ENCODE results near the gene NUP50. TPM values are rescaled to one million over a fixed set of nuclear protein-coding genes. Genes with fewer than 3 reads are reported as not detected.

Gene NUP50
- total RNA-seq, 1 donor from 2014 or later: 103 TPM

- no peaks in the 10 kb centered on the region for H3K9me3 Mint-ChIP-seq (ENCODE audit: unreplicated experiment)
- DNase-seq (ENCODE audit: low spot score): no peak
- H3K4me3 Mint-ChIP-seq (ENCODE audit: unreplicated experiment): no peak overlapping the region
- no peak for TF ChIP-seq CTCF (IDR thresholded peaks at IDR 0.05; ENCODE audit: unreplicated experiment)
- peaks cover 3% of the 10 kb centered on the region for H3K36me3 Mint-ChIP-seq (ENCODE audit: low read depth, unreplicated experiment)
- H3K4me1 Mint-ChIP-seq (ENCODE audit: unreplicated experiment): no peaks in the 10 kb centered on the region
- no peaks in the 10 kb centered on the region for H3K27me3 Mint-ChIP-seq (ENCODE audit: unreplicated experiment)
- H3K27ac Mint-ChIP-seq (ENCODE audit: unreplicated experiment): no peak overlapping the region
Observed at GRCh38 chr22:45149671-45150070, 14.1 kb upstream of the NUP50 start.

GRCh38 chr22:45150139-45150538, 13.6 kb upstream of the NUP50 start:
- TF ChIP-seq CTCF (IDR thresholded peaks at IDR 0.05; ENCODE audit: unreplicated experiment): no peak
- Mint-ChIP-seq H3K4me1 (ENCODE audit: unreplicated experiment) (no peaks in the 10 kb centered on the region), H3K27me3 (ENCODE audit: unreplicated experiment) (no peaks in the 10 kb centered on the region), H3K4me3 (ENCODE audit: unreplicated experiment) (no peak overlapping the region), H3K9me3 (ENCODE audit: unreplicated experiment) (no peaks in the 10 kb centered on the region), H3K36me3 (ENCODE audit: low read depth, unreplicated experiment) (peaks cover 3% of the 10 kb centered on the region), H3K27ac (ENCODE audit: unreplicated experiment) (no peak overlapping the region)
- no peak for DNase-seq (ENCODE audit: low spot score)

- DNase-seq (ENCODE audit: low spot score): no peak
- Mint-ChIP-seq H3K4me1 (ENCODE audit: unreplicated experiment) (no peaks in the 10 kb centered on the region), H3K27me3 (ENCODE audit: unreplicated experiment) (no peaks in the 10 kb centered on the region), H3K36me3 (ENCODE audit: low read depth, unreplicated experiment) (peaks cover 3% of the 10 kb centered on the region), H3K27ac (ENCODE audit: unreplicated experiment) (no peak overlapping the region), H3K4me3 (ENCODE audit: unreplicated experiment) (no peak overlapping the region), H3K9me3 (ENCODE audit: unreplicated experiment) (no peaks in the 10 kb centered on the region)
- no peak for TF ChIP-seq CTCF (IDR thresholded peaks at IDR 0.05; ENCODE audit: unreplicated experiment)
Observed at GRCh38 chr22:45151503-45151902, 12.2 kb upstream of the NUP50 start.

- Mint-ChIP-seq H3K36me3 (ENCODE audit: low read depth, unreplicated experiment) (peaks cover 11% of the 10 kb centered on the region), H3K4me3 (ENCODE audit: unreplicated experiment) (peak overlapping the region; percentile 28), H3K27ac (ENCODE audit: unreplicated experiment) (no peak overlapping the region), H3K9me3 (ENCODE audit: unreplicated experiment) (no peaks in the 10 kb centered on the region), H3K27me3 (ENCODE audit: unreplicated experiment) (no peaks in the 10 kb centered on the region), H3K4me1 (ENCODE audit: unreplicated experiment) (peaks cover 13% of the 10 kb centered on the region)
- DNase-seq (ENCODE audit: low spot score): no peak
- TF ChIP-seq CTCF (IDR thresholded peaks at IDR 0.05; ENCODE audit: unreplicated experiment): no peak
Observed at GRCh38 chr22:45154383-45154782, 9.3 kb upstream of the NUP50 start.

- Mint-ChIP-seq H3K27me3 (ENCODE audit: unreplicated experiment) (no peaks in the 10 kb centered on the region), H3K9me3 (ENCODE audit: unreplicated experiment) (no peaks in the 10 kb centered on the region), H3K36me3 (ENCODE audit: low read depth, unreplicated experiment) (peaks cover 11% of the 10 kb centered on the region), H3K27ac (ENCODE audit: unreplicated experiment) (no peak overlapping the region), H3K4me3 (ENCODE audit: unreplicated experiment) (no peak overlapping the region), H3K4me1 (ENCODE audit: unreplicated experiment) (peaks cover 21% of the 10 kb centered on the region)
- TF ChIP-seq CTCF (IDR thresholded peaks at IDR 0.05; ENCODE audit: unreplicated experiment): no peak
- no peak for DNase-seq (ENCODE audit: low spot score)
Observed at GRCh38 chr22:45155050-45155840, 8.5 kb upstream of the NUP50 start.

Data from endothelial cell (in vitro differentiated cells).